MG63 (cell line): ENCODE results near the gene SETDB2. TPM values are rescaled to one million over a fixed set of nuclear protein-coding genes. Genes with fewer than 3 reads are reported as not detected.

Source experiments
- DNase-seq: peaks from one replicate; pipeline ENCODE4 v3.0.0-alpha.2; 2020
- H3K27me3 ChIP-seq: fragments of 250-450 bp; sonication (Bioruptor Pico); 2 replicates; pipeline ENCODE4 v1.5.1; 2020; ENCODE audit warnings: mild to moderate bottlenecking, moderate library complexity
- H3K36me3 ChIP-seq: fragments of 250-450 bp; sonication (Bioruptor Pico); 2 replicates; pipeline ENCODE4 v1.5.1; 2020; ENCODE audit warnings: mild to moderate bottlenecking, moderate library complexity
- H3K4me3 ChIP-seq: fragments of 250-450 bp; sonication (Bioruptor Pico); 2 replicates; pipeline ENCODE4 v1.5.1; 2020; ENCODE audit warnings: mild to moderate bottlenecking, moderate library complexity
- H3K9me3 ChIP-seq: fragments of 250-450 bp; sonication (Bioruptor Pico); 2 replicates; pipeline ENCODE4 v1.5.1; 2020; ENCODE audit warnings: mild to moderate bottlenecking, moderate library complexity
- total RNA-seq: library from RNA; depleted of rRNA; stranded (reverse); fragments of >200 nt; shearing (Covaris generic); gene quantifications from 2 replicates; pipeline ENCODE4 v1.2.3, GENCODE V29; 2014; ENCODE audit warnings: low replicate concordance; rRNA removed

Gene SETDB2
- total RNA-seq, 1 experiment from 2014 or later, result 1.6 TPM

- DNase-seq, result no peak
- Histone ChIP-seq H3K36me3 (peaks cover 16% of the 10 kb centered on the region; the same call in 1 of the 2 replicates), H3K9me3 (no peaks in the 10 kb centered on the region), H3K27me3 (no peaks in the 10 kb centered on the region), H3K4me3 (no peak overlapping the region)
Measured at GRCh38 chr13:49536144-49536873, 92.2 kb downstream of the SETDB2 start.

- no peak for DNase-seq
- Histone ChIP-seq H3K27me3 (no peaks in the 10 kb centered on the region), H3K4me3 (no peak overlapping the region)
Measured at GRCh38 chr13:49538404-49538803, 94.3 kb downstream of the SETDB2 start.

DNA sequence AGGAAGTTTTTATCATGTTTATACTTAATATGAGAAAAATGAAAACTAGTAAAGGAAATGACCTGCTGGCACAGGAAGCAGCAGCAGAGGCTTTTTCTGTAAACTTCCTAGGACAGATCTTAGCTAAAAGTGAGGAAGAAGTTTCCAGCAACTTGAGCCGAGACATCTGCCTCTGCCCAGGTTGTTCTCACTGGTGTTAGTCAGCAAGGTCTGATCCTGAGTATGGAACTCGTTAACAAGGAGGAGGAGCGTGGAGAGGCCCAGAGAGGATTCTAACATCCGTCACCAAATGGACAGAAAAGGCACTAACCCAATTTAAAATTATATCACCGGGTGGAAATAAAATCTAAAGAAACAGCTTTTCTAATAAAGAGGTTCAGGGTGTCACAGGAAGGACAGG, 95.2 kb downstream of the SETDB2 start:
- no peak for DNase-seq
- H3K4me3 ChIP-seq, result no peak overlapping the region
- peaks cover 22% of the 10 kb centered on the region for H3K36me3 ChIP-seq
- H3K27me3 ChIP-seq, result no peaks in the 10 kb centered on the region
- no peaks in the 10 kb centered on the region for H3K9me3 ChIP-seq

More at GRCh38 chr13:49538404-49538803, 94.3 kb downstream of the SETDB2 start:
- H3K36me3 ChIP-seq, result peaks cover 22% of the 10 kb centered on the region
- no peaks in the 10 kb centered on the region for H3K9me3 ChIP-seq

DNA sequence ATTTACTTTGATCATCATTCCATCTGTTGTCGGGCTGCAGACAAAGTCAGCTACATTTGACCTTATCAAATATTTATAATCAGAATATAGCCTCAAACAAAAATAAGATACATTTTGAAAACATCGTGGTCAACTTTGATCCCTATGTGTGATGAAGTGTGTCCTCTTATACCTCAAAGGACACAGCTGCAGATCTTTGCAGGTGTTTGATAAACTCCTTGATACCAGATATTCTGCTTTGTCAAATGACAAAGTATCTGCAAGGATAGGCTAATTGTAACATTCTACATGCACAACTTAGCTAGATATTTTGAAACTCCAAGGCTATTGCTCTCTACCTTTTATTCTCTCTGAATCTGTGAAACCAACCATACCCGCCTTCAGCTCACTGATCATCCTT, 95.7 kb downstream of the SETDB2 start:
- no peaks in the 10 kb centered on the region for H3K27me3 ChIP-seq
- H3K9me3 ChIP-seq, result no peaks in the 10 kb centered on the region
- H3K4me3 ChIP-seq, result no peak overlapping the region
- H3K36me3 ChIP-seq, result peaks cover 22% of the 10 kb centered on the region
- no peak for DNase-seq

GRCh38 chr13:49540552-49540951, 96.5 kb downstream of the SETDB2 start:
- Histone ChIP-seq H3K4me3 (no peak overlapping the region), H3K9me3 (no peaks in the 10 kb centered on the region), H3K27me3 (no peaks in the 10 kb centered on the region), H3K36me3 (peaks cover 22% of the 10 kb centered on the region)
- no peak for DNase-seq

- Histone ChIP-seq H3K9me3 (no peaks in the 10 kb centered on the region), H3K27me3 (no peaks in the 10 kb centered on the region), H3K36me3 (peaks cover 23% of the 10 kb centered on the region), H3K4me3 (no peak overlapping the region)
- DNase-seq, result no peak
Measured at GRCh38 chr13:49543656-49544055, 99.6 kb downstream of the SETDB2 start.

Other genes starting within 250 kb of the SETDB2 start
- gene MLNR, start 223.9 kb upstream of the SETDB2 start, total RNA-seq, result not detected in 2 replicates
- gene CDADC1, start 196.3 kb upstream of the SETDB2 start, total RNA-seq, result 0.39 and 6.1 TPM in 2 replicates
- gene CAB39L, start 210 bp upstream of the SETDB2 start, total RNA-seq, result 5.4 and 11.6 TPM in 2 replicates
- 14.6 and 21.5 TPM in 2 replicates for gene PHF11, start 51.7 kb downstream of the SETDB2 start, total RNA-seq
- 3.6 and 4.3 TPM in 2 replicates for gene RCBTB1, start 141.3 kb downstream of the SETDB2 start, total RNA-seq
- gene ARL11, start 184.2 kb downstream of the SETDB2 start, total RNA-seq, result not detected in 2 replicates
- 231 and 270 TPM in 2 replicates for gene EBPL, start 247.2 kb downstream of the SETDB2 start, total RNA-seq